Common myeloid progenitor, CD34-positive (primary cell): ENCODE data around the gene PIK3C3. TPM values are rescaled to one million over a fixed set of nuclear protein-coding genes. Genes with fewer than 3 reads are reported as not detected.

Experiments used
- CTCF ChIA-PET: fragments of 350-600 bp; sonication (Branson Sonifier 250); formaldehyde crosslinking; loops from one replicate; lab custom pipeline; 2021; ENCODE audit warnings: antibody characterized with exemption; lab: Charles Lee
- POLR2A ChIA-PET: fragments of 350-600 bp; sonication (Branson Sonifier 250); formaldehyde crosslinking; loops from one replicate; lab custom pipeline; 2021; ENCODE audit warnings: antibody characterized with exemption; lab: Charles Lee
- DNase-seq, 3 donors: peaks; one replicate each; pipeline versions ENCODE4 v3.0.0 to v3.0.0-alpha.2; 2013
- H3K27ac ChIP-seq, 2 experiments: 1 replicate in 1 of 2; 2 replicates in 1 of 2; pipeline ENCODE4 v1.7.0; 2013; ENCODE audit warnings: inconsistent platforms in 2 of 2, low read length in 2 of 2, mild to moderate bottlenecking in 2 of 2, low read depth in 1 of 2, moderate library complexity in 1 of 2; ENCODE audit not compliant: severe bottlenecking in 2 of 2, insufficient read depth in 1 of 2, poor library complexity in 1 of 2
- H3K27me3 ChIP-seq, 5 experiments: replicated peaks in 2 of 5; 1 replicate in 3 of 5; 2 replicates in 2 of 5; pipeline versions ENCODE4 v1.6.1 to v1.7.0; 2013; ENCODE audit warnings: low read length in 4 of 5, mild to moderate bottlenecking in 2 of 5, moderate library complexity in 2 of 5, inconsistent platforms in 1 of 5; ENCODE audit not compliant: insufficient read depth in 5 of 5, control insufficient read depth in 4 of 5
- H3K36me3 ChIP-seq, 4 experiments: 1 replicate in 2 of 4; 2 replicates in 2 of 4; pipeline versions ENCODE4 v1.6.1 to v1.7.0; 2013; ENCODE audit warnings: low read length in 3 of 4, control low read depth in 1 of 4, mild to moderate bottlenecking in 1 of 4; ENCODE audit not compliant: control insufficient read depth in 4 of 4, insufficient read depth in 4 of 4
- H3K4me1 ChIP-seq, 4 experiments: 1 replicate in 3 of 4; 2 replicates in 1 of 4; pipeline versions ENCODE4 v1.6.1 to v1.7.1; 2013; ENCODE audit warnings: low read length in 3 of 4, mild to moderate bottlenecking in 3 of 4, control low read depth in 1 of 4, inconsistent platforms in 1 of 4, moderate library complexity in 1 of 4; ENCODE audit not compliant: control insufficient read depth in 4 of 4, insufficient read depth in 4 of 4; ENCODE audit errors: control extremely low read depth in 1 of 4
- H3K4me3 ChIP-seq, 7 experiments: 1 replicate in 4 of 7; 2 replicates in 3 of 7; pipeline versions ENCODE4 v1.5.1 to v1.7.0; 2013; ENCODE audit warnings: mild to moderate bottlenecking in 7 of 7, low read length in 6 of 7, moderate library complexity in 6 of 7, inconsistent platforms in 2 of 7, low read depth in 2 of 7, control low read depth in 1 of 7; ENCODE audit not compliant: insufficient read depth in 4 of 7, control insufficient read depth in 1 of 7; ENCODE audit errors: extremely low read depth in 1 of 7
- H3K9me3 ChIP-seq, 5 experiments: 1 replicate in 4 of 5; 2 replicates in 1 of 5; pipeline versions ENCODE4 v1.6.1 to v1.7.1; 2013; ENCODE audit warnings: low read length in 4 of 5, mild to moderate bottlenecking in 2 of 5, inconsistent platforms in 1 of 5, low read depth in 1 of 5, moderate library complexity in 1 of 5; ENCODE audit not compliant: control insufficient read depth in 4 of 5, insufficient read depth in 2 of 5; ENCODE audit errors: control extremely low read depth in 1 of 5
- WGBS: methylation state at CpG from one replicate; pipeline ENCODE4 v1.1.5; 2013; ENCODE audit not compliant: insufficient coverage; 5-methylcytosine and 5-hydroxymethylcytosine counted together
- polyA plus RNA-seq: library from polyadenylated mRNA; unstranded; fragments of 120-200 nt; gene quantifications from one replicate; pipeline ENCODE4 v1.2.1, GENCODE V29; 2013

PIK3C3 gene
- polyA plus RNA-seq: 50.0 TPM

- POLR2A ChIA-PET: interaction anchor here (0.8 to 1.1 kb wide), 2 partner anchors 15 to 17 kb away, joined by 3 to 4 read pairs; no protein-coding TSS in a partner anchor
- CTCF ChIA-PET: interaction anchor here (0.6 to 1.5 kb wide), 3 partner anchors 17 to 114 kb away, joined by 3 read pairs; no protein-coding TSS in a partner anchor
- no peaks in the 10 kb centered on the region for H3K9me3 ChIP-seq
- H3K27ac ChIP-seq: peak within 1 kb of the TSS; percentile 83 to 92
- peak within 1 kb of the TSS; percentile 71 to 98 (median 93) for H3K4me3 ChIP-seq
- peaks cover 0 to 10% (median 4%) of the 10 kb centered on the region in 4 experiments for H3K36me3 ChIP-seq
- H3K4me1 ChIP-seq: peaks cover 7 to 20% (median 14%) of the 10 kb centered on the region in 4 experiments
- H3K27me3 ChIP-seq: no peaks in the 10 kb centered on the region
- DNase-seq: peak; percentile 98 to 99 (median 99)
- under 1% methylated on average over 28 of the region's 38 CpGs for WGBS
Observed at GRCh38 chr18:41954827-41955613, at the start of gene PIK3C3. TSS of gene PIK3C3 (plus strand) at chr18:41955234. CDS start at chr18:41955292, 58 bp downstream.

GRCh38 chr18:41905786-41906527 lies 49.1 kb upstream of the PIK3C3 start:
- no peaks in the 10 kb centered on the region for H3K9me3 ChIP-seq
- no peaks in the 10 kb centered on the region for H3K36me3 ChIP-seq
- ChIA-PET CTCF (no interaction called here), POLR2A (no interaction called here)
- no peak overlapping the region for H3K27ac ChIP-seq
- H3K27me3 ChIP-seq: peaks cover 0 to 4% (median 3%) of the 10 kb centered on the region in 5 experiments
- WGBS: 80% methylated on average over 1 of the region's 1 CpG
- peaks cover 0 to 5% (median 0%) of the 10 kb centered on the region in 4 experiments for H3K4me1 ChIP-seq
- DNase-seq: no peak
- no peak overlapping the region for H3K4me3 ChIP-seq

GRCh38 chr18:41906528-41907146 lies 48.4 kb upstream of the PIK3C3 start:
- 31% methylated on average over 5 of the region's 6 CpGs for WGBS
- no peak overlapping the region for H3K27ac ChIP-seq
- peak; percentile 69 to 91 (median 90) for DNase-seq
- CTCF ChIA-PET: no interaction called here
- H3K4me3 ChIP-seq: no peak overlapping the region
- no peaks in the 10 kb centered on the region for H3K36me3 ChIP-seq
- H3K4me1 ChIP-seq: peaks cover 0 to 5% (median 0%) of the 10 kb centered on the region in 4 experiments
- POLR2A ChIA-PET: no interaction called here
- peaks cover 0 to 4% (median 3%) of the 10 kb centered on the region in 5 experiments for H3K27me3 ChIP-seq
- no peaks in the 10 kb centered on the region for H3K9me3 ChIP-seq

GRCh38 chr18:41917181-41917580 lies 37.9 kb upstream of the PIK3C3 start:
- Histone ChIP-seq H3K27ac (no peak overlapping the region), H3K4me3 (no peak overlapping the region), H3K27me3 (no peaks in the 10 kb centered on the region), H3K36me3 (no peaks in the 10 kb centered on the region), H3K9me3 (no peaks in the 10 kb centered on the region), H3K4me1 (no peaks in the 10 kb centered on the region)
- WGBS: 83% methylated on average over 1 of the region's 3 CpGs
- ChIA-PET CTCF (interaction anchor here (1.4 kb wide), 1 partner anchor 9 kb away, joined by 4 read pairs; no protein-coding TSS in a partner anchor), POLR2A (no interaction called here)
- DNase-seq: no peak

GRCh38 chr18:41921770-41922169 lies 33.3 kb upstream of the PIK3C3 start:
- Histone ChIP-seq H3K9me3 (no peaks in the 10 kb centered on the region), H3K27me3 (no peaks in the 10 kb centered on the region), H3K27ac (no peak overlapping the region), H3K36me3 (no peaks in the 10 kb centered on the region), H3K4me3 (no peak overlapping the region), H3K4me1 (no peaks in the 10 kb centered on the region)
- ChIA-PET POLR2A (no interaction called here), CTCF (no interaction called here)
- DNase-seq: no peak
- WGBS: 97% methylated on average over 6 of the region's 7 CpGs

- CTCF ChIA-PET: no interaction called here
- 94% methylated on average over 2 of the region's 5 CpGs for WGBS
Observed at GRCh38 chr18:41922176-41922575, 32.9 kb upstream of the PIK3C3 start.

More at GRCh38 chr18:41922176-41922575, 32.9 kb upstream of the PIK3C3 start:
- POLR2A ChIA-PET: no interaction called here
- no peaks in the 10 kb centered on the region for H3K9me3 ChIP-seq
- H3K4me1 ChIP-seq: no peaks in the 10 kb centered on the region
- no peaks in the 10 kb centered on the region for H3K36me3 ChIP-seq
- no peaks in the 10 kb centered on the region for H3K27me3 ChIP-seq
- H3K27ac ChIP-seq: no peak overlapping the region
- DNase-seq: no peak
- H3K4me3 ChIP-seq: no peak overlapping the region
